ENCODE data around the gene ZNF22. TPM values are rescaled to one million over a fixed set of nuclear protein-coding genes. Genes with fewer than 3 reads are reported as not detected.

ZNF22 gene
- total RNA-seq, 1 donor from 2014 or later: 81.0 TPM

DNA sequence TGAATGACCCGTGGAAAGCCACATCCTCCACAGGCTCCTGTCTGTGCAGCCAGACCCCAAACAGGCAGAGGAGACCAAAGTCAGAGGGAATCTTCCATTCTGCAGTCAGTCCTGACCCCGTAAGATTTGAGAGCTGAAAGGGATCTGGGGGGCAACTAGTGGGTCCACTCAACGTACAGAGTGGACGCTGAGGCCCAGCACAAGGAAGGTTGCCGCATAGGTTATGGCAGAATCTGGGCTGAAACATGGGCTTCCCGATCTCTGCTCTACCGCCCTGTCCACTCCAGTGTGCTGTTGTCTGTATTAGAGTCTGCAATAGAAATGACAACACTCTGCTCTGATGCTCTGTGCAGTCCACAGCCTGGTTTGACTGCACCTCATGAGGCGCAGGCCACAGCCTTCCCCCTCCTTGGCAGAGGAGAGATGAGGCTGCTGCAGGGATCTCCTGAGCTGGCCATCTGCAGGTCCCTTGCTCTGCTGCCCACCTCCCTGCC, 7.9 kb upstream of the ZNF22 start:
- H3K27ac Mint-ChIP-seq: no peak overlapping the region
- H3K4me1 ChIP-seq: peaks cover 36% of the 10 kb centered on the region

DNA sequence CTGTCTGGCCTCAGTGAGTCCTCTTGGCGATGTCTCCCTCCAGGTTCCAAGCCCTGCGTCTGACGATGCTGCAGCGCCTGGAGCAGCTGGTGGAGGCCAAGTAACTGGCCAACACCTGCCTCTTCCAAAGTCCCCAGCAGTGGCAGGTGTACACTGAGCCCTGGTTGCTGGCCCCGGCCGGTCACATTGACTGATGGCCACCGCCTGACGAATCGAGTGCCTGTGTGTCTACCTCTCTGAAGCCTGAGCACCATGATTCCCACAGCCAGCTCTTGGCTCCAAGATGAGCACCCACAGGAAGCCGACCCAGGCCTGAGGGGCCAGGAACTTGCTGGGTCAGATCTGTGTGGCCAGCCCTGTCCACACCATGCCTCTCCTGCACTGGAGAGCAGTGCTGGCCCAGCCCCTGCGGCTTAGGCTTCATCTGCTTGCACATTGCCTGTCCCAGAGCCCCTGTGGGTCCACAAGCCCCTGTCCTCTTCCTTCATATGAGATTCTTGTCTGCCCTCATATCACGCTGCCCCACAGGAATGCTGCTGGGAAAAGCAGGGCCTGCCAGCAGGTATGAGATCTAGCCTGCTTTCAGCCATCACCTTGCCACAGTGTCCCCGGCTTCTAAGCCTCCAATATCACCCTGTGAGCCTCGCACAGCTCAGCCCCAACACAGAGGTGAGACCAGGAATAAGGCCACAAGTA, 7.3 kb upstream of the ZNF22 start:
- no peak overlapping the region for H3K4me2 ChIP-seq

More for the DNA sequence above, 7.9 kb upstream of the ZNF22 start:
- Histone ChIP-seq H3K36me3 (no peaks in the 10 kb centered on the region), H3K27ac (no peak overlapping the region), H3K9ac (no peak overlapping the region), H3K79me2 (ENCODE audit: low read depth) (no peaks in the 10 kb centered on the region), H3K9me3 (ENCODE audit: low read depth) (no peaks in the 10 kb centered on the region), H3F3A (ENCODE audit: low read depth) (peaks cover 34% of the 10 kb centered on the region), H3K27me3 (peaks cover 34% of the 10 kb centered on the region), H4K20me1 (ENCODE audit: low read depth) (peaks cover 13% of the 10 kb centered on the region), H3K4me3 (no peak overlapping the region), H3K4me2 (no peak overlapping the region), H2AFZ (replicated peaks) (no peak overlapping the region)
- DNase-seq (ENCODE audit: low spot score): no peak
- TF ChIP-seq EZH2phosphoT487 (IDR thresholded peaks at IDR 0.05) (no peak), EZH2 (IDR thresholded peaks at IDR 0.05) (no peak)
- TF ChIP-seq, protein P1, sequence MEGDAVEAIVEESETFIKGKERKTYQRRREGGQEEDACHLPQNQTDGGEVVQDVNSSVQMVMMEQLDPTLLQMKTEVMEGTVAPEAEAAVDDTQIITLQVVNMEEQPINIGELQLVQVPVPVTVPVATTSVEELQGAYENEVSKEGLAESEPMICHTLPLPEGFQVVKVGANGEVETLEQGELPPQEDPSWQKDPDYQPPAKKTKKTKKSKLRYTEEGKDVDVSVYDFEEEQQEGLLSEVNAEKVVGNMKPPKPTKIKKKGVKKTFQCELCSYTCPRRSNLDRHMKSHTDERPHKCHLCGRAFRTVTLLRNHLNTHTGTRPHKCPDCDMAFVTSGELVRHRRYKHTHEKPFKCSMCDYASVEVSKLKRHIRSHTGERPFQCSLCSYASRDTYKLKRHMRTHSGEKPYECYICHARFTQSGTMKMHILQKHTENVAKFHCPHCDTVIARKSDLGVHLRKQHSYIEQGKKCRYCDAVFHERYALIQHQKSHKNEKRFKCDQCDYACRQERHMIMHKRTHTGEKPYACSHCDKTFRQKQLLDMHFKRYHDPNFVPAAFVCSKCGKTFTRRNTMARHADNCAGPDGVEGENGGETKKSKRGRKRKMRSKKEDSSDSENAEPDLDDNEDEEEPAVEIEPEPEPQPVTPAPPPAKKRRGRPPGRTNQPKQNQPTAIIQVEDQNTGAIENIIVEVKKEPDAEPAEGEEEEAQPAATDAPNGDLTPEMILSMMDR (IDR thresholded peaks at IDR 0.05): no peak
- Mint-ChIP-seq H3K4me1 (peaks cover 35% of the 10 kb centered on the region), H3K9me3 (no peaks in the 10 kb centered on the region), H3K36me3 (peaks cover 7% of the 10 kb centered on the region), H3K4me3 (no peak overlapping the region), H3K27me3 (ENCODE audit: insufficient read depth, low read depth) (peaks cover 4% of the 10 kb centered on the region)

DNA sequence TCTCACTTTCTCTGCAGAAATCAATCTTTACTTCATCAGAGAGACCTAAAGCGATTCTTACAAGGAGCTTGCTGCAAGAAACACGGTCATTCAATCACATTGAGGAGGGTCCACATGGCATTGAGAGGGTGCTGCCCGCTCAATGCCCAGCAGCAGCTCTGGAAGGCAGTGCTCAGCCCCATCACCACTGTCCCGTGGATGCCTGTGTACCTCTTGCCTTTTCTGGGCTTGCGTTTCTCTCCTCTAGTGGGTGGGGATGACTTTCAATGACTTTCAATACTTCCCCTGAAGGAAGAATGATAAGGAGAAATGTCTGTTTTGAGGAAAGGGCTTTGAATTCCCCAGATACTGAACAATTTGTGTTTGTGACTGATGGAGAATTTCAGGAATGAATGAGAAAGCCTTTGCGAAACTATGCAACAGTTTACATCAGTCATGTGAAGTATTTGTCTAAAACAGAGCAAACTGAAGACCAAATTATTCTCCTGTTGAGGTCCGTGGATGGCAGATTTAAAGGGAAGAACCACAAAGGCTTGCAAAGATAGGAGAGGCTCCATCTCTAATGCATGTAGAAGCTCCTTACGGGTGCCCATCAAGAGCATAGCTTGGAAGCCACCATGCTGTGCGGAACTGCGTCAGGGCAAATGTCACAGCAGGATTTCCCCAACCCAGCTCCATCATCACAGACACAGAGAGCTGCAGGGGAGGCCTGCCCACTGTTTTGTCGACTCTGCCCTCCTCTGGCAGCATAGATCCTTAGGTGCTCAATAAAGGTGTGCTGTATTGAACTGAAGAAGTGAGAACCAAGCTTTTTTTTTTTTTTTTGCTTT, 6.6 kb upstream of the ZNF22 start:
- Mint-ChIP-seq H3K9me3 (no peaks in the 10 kb centered on the region), H3K4me3 (no peak overlapping the region), H3K4me1 (peaks cover 28% of the 10 kb centered on the region), H3K36me3 (peaks cover 5% of the 10 kb centered on the region), H3K27ac (peak overlapping the region; percentile 78), H3K27me3 (ENCODE audit: insufficient read depth, low read depth) (peaks cover 4% of the 10 kb centered on the region)
- Histone ChIP-seq H3K4me1 (peaks cover 36% of the 10 kb centered on the region), H3K9me3 (ENCODE audit: low read depth) (no peaks in the 10 kb centered on the region), H3K79me2 (ENCODE audit: low read depth) (no peaks in the 10 kb centered on the region), H3K9ac (no peak overlapping the region), H3K4me3 (no peak overlapping the region), H3F3A (ENCODE audit: low read depth) (peaks cover 26% of the 10 kb centered on the region), H4K20me1 (ENCODE audit: low read depth) (peaks cover 13% of the 10 kb centered on the region), H3K27ac (no peak overlapping the region), H3K36me3 (no peaks in the 10 kb centered on the region), H3K4me2 (no peak overlapping the region), H2AFZ (replicated peaks) (no peak overlapping the region), H3K27me3 (peaks cover 21% of the 10 kb centered on the region)
- TF ChIP-seq EZH2phosphoT487 (IDR thresholded peaks at IDR 0.05): no peak
- no peak for TF ChIP-seq EZH2 (IDR thresholded peaks at IDR 0.05)
- TF ChIP-seq, protein P1 (IDR thresholded peaks at IDR 0.05): no peak
- no peak for DNase-seq (ENCODE audit: low spot score)

More for the DNA sequence above, 7.3 kb upstream of the ZNF22 start:
- no peaks in the 10 kb centered on the region for H3K9me3 ChIP-seq (ENCODE audit: low read depth)
- no peak for DNase-seq (ENCODE audit: low spot score)
- Mint-ChIP-seq H3K4me1 (peaks cover 33% of the 10 kb centered on the region), H3K9me3 (no peaks in the 10 kb centered on the region), H3K27me3 (ENCODE audit: insufficient read depth, low read depth) (peaks cover 4% of the 10 kb centered on the region), H3K4me3 (peak overlapping the region; percentile 21), H3K36me3 (peaks cover 7% of the 10 kb centered on the region), H3K27ac (peak overlapping the region; percentile 78)
- H3K4me1 ChIP-seq: peaks cover 36% of the 10 kb centered on the region
- no peak overlapping the region for H2AFZ ChIP-seq (replicated peaks)
- peaks cover 34% of the 10 kb centered on the region for H3F3A ChIP-seq (ENCODE audit: low read depth)
- no peak overlapping the region for H3K27ac ChIP-seq
- H3K9ac ChIP-seq: no peak overlapping the region
- H3K27me3 ChIP-seq: peaks cover 28% of the 10 kb centered on the region
- H3K79me2 ChIP-seq (ENCODE audit: low read depth): no peaks in the 10 kb centered on the region
- no peaks in the 10 kb centered on the region for H3K36me3 ChIP-seq
- H3K4me3 ChIP-seq: no peak overlapping the region
- peaks cover 13% of the 10 kb centered on the region for H4K20me1 ChIP-seq (ENCODE audit: low read depth)
- TF ChIP-seq EZH2phosphoT487 (IDR thresholded peaks at IDR 0.05): no peak
